ENCODE measurements around the gene SULT1B1.

GRCh38 chr4:69782651-69783310 is 22.4 kb upstream of the SULT1B1 start:
- TF ChIP-seq, protein P1, sequence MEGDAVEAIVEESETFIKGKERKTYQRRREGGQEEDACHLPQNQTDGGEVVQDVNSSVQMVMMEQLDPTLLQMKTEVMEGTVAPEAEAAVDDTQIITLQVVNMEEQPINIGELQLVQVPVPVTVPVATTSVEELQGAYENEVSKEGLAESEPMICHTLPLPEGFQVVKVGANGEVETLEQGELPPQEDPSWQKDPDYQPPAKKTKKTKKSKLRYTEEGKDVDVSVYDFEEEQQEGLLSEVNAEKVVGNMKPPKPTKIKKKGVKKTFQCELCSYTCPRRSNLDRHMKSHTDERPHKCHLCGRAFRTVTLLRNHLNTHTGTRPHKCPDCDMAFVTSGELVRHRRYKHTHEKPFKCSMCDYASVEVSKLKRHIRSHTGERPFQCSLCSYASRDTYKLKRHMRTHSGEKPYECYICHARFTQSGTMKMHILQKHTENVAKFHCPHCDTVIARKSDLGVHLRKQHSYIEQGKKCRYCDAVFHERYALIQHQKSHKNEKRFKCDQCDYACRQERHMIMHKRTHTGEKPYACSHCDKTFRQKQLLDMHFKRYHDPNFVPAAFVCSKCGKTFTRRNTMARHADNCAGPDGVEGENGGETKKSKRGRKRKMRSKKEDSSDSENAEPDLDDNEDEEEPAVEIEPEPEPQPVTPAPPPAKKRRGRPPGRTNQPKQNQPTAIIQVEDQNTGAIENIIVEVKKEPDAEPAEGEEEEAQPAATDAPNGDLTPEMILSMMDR (IDR thresholded peaks at IDR 0.05) = no peak
- TF ChIP-seq POLR2A (IDR thresholded peaks at IDR 0.05) = no peak

Data from body of pancreas (tissue), 4 donors.